HG03520 (cell line): ENCODE results near the gene C6orf136.

Experiments
- ATAC-seq: cut with Tn5 transposase; IDR thresholded peaks from one replicate; pipeline ENCODE4 v1.9.1; 2021; ENCODE audit warnings: mild to moderate bottlenecking, moderate library complexity; ENCODE audit not compliant: unreplicated experiment

The C6orf136 gene

GRCh38 chr6:30615219-30615957 is 31.5 kb upstream of the C6orf136 start:
- ATAC-seq: no peak

GRCh38 chr6:30615958-30616810 is 30.7 kb upstream of the C6orf136 start:
- ATAC-seq: no peak

GRCh38 chr6:30616811-30617564 is 29.9 kb upstream of the C6orf136 start, which contains the start of gene PPP1R10:
Gene PPP1R10 (minus strand): TSS chr6:30617243. CDS start chr6:30609944, 7,299 bp downstream.
- ATAC-seq: peak; percentile 77

- peak; percentile 67 for ATAC-seq
Measured at GRCh38 chr6:30617565-30618269, 29.2 kb upstream of the C6orf136 start, which contains the start of gene MRPS18B. Gene MRPS18B (plus strand): TSS chr6:30617840. CDS start chr6:30617866, 26 bp downstream.

- no peak for ATAC-seq
Measured at GRCh38 chr6:30618270-30618797, 28.6 kb upstream of the C6orf136 start.

GRCh38 chr6:30619561-30619960 is 27.4 kb upstream of the C6orf136 start:
- no peak for ATAC-seq

GRCh38 chr6:30625511-30625910 is 21.4 kb upstream of the C6orf136 start:
- no peak for ATAC-seq

- ATAC-seq: peak; percentile 75
Measured at GRCh38 chr6:30626484-30627366, 20.2 kb upstream of the C6orf136 start, which contains the start of gene ATAT1. Gene ATAT1 (plus strand): TSS chr6:30626874.

- ATAC-seq: no peak
Measured at GRCh38 chr6:30635834-30636233, 11.1 kb upstream of the C6orf136 start.

GRCh38 chr6:30640481-30640880 is 6.5 kb upstream of the C6orf136 start:
- ATAC-seq: no peak

GRCh38 chr6:30641048-30641447 is 5.9 kb upstream of the C6orf136 start:
- ATAC-seq: no peak

GRCh38 chr6:30643656-30644055 is 3.3 kb upstream of the C6orf136 start:
- no peak for ATAC-seq

GRCh38 chr6:30644769-30645168 is 2.2 kb upstream of the C6orf136 start:
- ATAC-seq: no peak

GRCh38 chr6:30645989-30646388 is 944 bp upstream of the C6orf136 start:
- no peak for ATAC-seq

- peak; percentile 53 for ATAC-seq
Measured at GRCh38 chr6:30647242-30648116, 546 bp downstream of the C6orf136 start.

GRCh38 chr6:30651143-30651542 is 4.2 kb downstream of the C6orf136 start:
- no peak for ATAC-seq

- ATAC-seq: no peak
Measured at GRCh38 chr6:30654798-30655742, 8.1 kb downstream of the C6orf136 start.
